PFSK-1 (cell line): Measurements from ENCODE around the gene EXD3.
A peak's percentile ranks its signal among the peaks of the same experiment; 100 is the strongest.

Experiments
- FOXP2 ChIP-seq: optimal IDR thresholded peaks from 2 replicates; pipeline ENCODE3; 2011; ENCODE audit warnings: borderline replicate concordance, control low read depth, inconsistent platforms; ENCODE audit not compliant: insufficient read depth; ENCODE audit errors: extremely low read length, extremely low read depth
- POLR2AphosphoS5 ChIP-seq: IDR thresholded peaks from 2 replicates; pipeline ENCODE4 v1.6.1; 2012; ENCODE audit warnings: low read depth, mild to moderate bottlenecking, control low read depth, low read length, moderate library complexity
- SIN3A ChIP-seq: IDR thresholded peaks from 2 replicates; pipeline ENCODE4 v1.6.1; 2012; ENCODE audit warnings: mild to moderate bottlenecking, low read length, moderate library complexity, borderline replicate concordance; ENCODE audit not compliant: insufficient read depth
- TAF1 ChIP-seq: IDR thresholded peaks from 2 replicates; pipeline ENCODE4 v1.6.1; 2012; ENCODE audit warnings: low read length, control low read depth, borderline replicate concordance; ENCODE audit not compliant: insufficient read depth
- TF ChIP-seq, protein P1 (sequence below), 2 experiments: IDR thresholded peaks; 2 replicates each; pipeline versions ENCODE4 v1.6.1 to v1.8.0; 2011 to 2012; ENCODE audit warnings: low read depth in 2 of 2, low read length in 2 of 2, control low read depth in 1 of 2, inconsistent platforms in 1 of 2, mild to moderate bottlenecking in 1 of 2, moderate library complexity in 1 of 2; ENCODE audit not compliant: insufficient read depth in 1 of 2

EXD3 gene

DNA sequence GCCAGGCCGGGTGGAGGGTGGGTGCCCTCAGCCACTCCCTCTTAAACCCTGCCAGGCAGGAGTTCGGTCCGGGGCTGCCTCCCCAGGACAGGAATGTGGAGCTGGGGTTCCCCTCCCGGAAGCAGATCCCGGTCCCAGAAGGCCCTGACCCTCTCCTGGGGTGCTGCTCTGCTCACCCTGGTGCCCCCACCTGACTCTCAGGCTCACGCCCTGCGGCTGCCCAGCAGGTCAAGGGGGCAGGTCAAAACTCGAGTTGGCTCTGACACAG is 117.2 kb downstream of the EXD3 start:
- TF ChIP-seq, protein P1, sequence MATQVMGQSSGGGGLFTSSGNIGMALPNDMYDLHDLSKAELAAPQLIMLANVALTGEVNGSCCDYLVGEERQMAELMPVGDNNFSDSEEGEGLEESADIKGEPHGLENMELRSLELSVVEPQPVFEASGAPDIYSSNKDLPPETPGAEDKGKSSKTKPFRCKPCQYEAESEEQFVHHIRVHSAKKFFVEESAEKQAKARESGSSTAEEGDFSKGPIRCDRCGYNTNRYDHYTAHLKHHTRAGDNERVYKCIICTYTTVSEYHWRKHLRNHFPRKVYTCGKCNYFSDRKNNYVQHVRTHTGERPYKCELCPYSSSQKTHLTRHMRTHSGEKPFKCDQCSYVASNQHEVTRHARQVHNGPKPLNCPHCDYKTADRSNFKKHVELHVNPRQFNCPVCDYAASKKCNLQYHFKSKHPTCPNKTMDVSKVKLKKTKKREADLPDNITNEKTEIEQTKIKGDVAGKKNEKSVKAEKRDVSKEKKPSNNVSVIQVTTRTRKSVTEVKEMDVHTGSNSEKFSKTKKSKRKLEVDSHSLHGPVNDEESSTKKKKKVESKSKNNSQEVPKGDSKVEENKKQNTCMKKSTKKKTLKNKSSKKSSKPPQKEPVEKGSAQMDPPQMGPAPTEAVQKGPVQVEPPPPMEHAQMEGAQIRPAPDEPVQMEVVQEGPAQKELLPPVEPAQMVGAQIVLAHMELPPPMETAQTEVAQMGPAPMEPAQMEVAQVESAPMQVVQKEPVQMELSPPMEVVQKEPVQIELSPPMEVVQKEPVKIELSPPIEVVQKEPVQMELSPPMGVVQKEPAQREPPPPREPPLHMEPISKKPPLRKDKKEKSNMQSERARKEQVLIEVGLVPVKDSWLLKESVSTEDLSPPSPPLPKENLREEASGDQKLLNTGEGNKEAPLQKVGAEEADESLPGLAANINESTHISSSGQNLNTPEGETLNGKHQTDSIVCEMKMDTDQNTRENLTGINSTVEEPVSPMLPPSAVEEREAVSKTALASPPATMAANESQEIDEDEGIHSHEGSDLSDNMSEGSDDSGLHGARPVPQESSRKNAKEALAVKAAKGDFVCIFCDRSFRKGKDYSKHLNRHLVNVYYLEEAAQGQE (IDR thresholded peaks at IDR 0.05; ENCODE audit: insufficient read depth in 1 of 2, low read depth in 2 of 2, low read length in 2 of 2): no peak
- TF ChIP-seq FOXP2 (no peak), TAF1 (no peak), SIN3A (no peak), POLR2AphosphoS5 (no peak)

DNA sequence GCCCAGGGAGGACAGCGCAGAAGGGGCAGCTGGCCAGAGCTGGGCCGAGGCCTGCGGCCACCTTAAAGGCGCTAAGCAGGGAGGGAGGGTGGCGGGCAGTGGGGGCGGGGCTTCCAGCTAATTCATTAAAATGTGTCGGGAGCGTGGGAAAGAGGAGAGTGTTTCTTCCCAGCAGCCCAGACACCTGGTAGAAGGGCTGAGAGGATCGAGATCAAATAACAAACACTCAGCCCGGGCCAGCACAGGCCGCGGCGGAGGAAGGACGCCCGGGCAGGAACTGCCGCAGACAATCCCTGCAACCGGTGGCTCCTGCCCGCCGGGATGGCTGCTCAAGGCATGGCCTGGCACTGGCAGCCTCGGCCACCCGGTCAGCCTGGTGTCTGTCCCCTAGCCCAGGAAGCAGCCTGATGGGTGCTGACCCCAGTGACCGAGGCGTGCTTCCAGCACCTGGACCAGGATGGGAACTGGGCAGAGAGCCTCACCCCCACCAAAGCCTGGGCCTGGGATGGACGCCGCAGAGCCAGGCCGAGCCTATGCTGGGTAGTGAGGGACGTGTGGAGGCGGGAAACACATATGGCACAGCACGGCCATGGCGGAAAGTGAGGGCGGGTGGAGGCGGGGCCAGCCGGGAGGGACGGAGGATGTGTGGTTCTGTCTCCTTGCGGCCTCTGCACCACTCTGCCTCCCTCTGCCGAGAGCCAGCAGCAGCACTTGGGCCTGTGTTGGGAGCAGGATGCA is 117.7 kb downstream of the EXD3 start:
- TF ChIP-seq TAF1 (peak; percentile 17; the same call in 1 of the 2 replicates), FOXP2 (no peak)

DNA sequence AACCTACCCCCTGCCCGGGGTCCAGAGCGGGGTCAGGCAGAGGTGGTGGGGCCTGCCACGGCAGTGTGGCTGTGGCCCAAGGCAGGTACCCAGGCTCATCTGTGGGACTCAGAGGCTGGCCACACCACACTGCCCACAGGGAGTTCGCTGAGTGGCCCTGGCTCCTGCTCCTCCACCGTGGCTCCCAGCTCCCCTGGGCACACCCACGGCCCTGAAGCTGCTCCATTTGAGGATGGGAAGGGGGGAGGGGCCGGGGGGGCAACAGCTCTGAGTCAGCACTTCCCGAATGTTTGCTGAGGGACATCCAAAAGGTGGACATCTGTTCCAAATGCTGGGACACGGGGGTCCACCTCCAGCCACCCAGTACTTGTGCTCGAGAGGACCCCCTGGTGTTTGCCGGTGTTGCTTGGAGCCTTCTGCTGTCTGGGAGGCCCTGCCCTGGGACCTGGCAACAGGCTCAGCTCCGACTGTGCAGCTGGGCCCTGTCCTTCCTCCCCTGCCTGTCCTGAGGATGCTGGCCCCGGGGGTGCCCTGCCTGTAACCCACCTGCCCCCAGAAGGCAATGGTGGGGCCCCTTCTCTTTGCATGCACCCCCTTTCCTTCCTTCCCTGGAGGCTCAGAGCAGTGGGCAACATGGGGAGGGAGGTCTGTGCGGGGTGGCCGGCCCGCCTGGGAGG is 118.4 kb downstream of the EXD3 start:
- no peak for TF ChIP-seq POLR2AphosphoS5
- no peak for TF ChIP-seq SIN3A
- no peak for TF ChIP-seq TAF1
- TF ChIP-seq, protein P1 (IDR thresholded peaks at IDR 0.05; ENCODE audit: insufficient read depth in 1 of 2, low read depth in 2 of 2, low read length in 2 of 2): no peak
- no peak for TF ChIP-seq FOXP2

DNA sequence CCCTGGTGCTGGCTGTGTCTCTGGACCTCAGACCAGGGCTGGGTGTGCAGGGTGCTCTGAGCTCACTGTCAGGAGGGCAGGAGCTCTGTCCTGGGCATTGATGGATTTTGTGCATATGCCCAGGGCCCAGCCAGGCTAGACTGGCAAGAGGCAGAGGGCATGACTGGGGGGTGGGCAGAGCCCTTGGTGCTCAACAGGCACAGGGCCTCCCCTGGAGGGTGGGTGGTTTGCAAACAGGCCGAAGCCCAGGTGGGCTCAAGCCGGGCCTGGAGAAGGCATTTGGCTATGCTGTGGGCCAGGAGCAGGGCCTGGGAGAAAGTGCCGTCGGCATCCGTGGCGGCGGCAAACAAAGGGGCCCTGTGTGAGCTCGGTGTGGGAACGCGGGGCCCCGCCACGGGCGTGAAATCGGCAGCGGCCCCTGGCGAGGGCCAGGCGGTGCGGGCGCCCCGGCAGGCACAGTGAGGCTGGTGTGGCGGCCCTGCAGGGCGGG is 119.0 kb downstream of the EXD3 start:
- TF ChIP-seq, protein P1 (IDR thresholded peaks at IDR 0.05; ENCODE audit: insufficient read depth in 1 of 2, low read depth in 2 of 2, low read length in 2 of 2): no peak
- TF ChIP-seq POLR2AphosphoS5 (no peak), SIN3A (no peak), TAF1 (no peak), FOXP2 (no peak)

DNA sequence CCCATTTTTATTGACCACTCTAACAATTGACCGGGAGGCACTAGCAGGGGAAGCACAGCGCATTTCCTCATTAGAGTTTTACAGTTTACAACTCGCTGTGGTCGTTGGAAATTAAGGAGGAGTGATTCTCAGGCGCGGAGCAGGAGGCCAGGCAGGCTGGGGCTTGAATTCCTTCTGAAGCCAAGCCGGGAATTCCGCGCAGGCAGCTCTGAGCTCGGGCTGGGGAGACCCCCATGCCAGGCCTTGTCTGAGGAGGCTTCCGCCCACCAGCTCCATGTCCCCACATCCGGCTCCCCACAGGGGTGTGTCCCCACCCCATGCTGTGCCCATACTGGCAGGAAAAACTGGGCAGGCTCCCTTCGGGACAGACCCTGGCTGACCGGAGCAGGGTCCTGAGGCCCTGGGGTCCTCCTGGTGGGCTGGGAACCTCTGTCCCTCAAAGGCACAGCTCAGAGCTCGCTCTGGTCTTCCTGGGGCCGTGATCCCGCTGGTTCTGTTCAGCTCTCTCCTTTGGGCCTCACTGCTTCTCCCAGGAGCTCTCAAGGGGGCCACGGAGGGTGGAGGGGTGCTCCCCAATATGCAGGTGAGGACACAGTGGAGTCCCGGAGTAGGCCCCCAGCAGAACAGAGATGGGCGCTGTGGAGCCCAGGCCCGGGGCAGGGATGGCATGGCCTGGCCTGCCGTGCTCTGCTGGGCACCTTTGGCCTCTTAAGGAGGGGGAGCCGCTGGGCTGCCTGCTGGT is 119.6 kb downstream of the EXD3 start:
- no peak for TF ChIP-seq POLR2AphosphoS5
- no peak for TF ChIP-seq TAF1
- TF ChIP-seq SIN3A: no peak
- TF ChIP-seq FOXP2: no peak
- TF ChIP-seq, protein P1 (IDR thresholded peaks at IDR 0.05; ENCODE audit: insufficient read depth in 1 of 2, low read depth in 2 of 2, low read length in 2 of 2): no peak
